ENCODE measurements around the gene OR4F15.

DNA sequence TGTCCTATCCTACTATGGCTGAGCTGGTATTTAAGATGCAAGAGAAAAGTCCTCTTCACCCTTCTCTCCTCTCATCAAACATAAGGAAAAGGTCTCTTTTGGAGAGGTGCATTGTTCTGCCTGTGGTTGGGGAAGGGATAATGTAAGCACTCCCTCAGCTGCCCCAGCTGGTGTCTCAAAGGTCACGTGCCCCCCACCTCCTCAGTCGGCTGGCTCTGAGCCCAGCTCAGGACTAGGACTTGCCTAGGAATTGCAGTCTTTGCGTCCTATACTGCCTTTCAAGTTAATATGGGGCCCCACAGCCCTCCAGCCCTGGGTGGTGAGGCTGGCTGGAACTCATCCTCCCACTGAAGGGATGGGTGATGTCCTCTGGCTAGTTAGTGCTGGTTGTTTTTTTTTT lies 29.7 kb downstream of the OR4F15 start:
- TF ChIP-seq, protein P1, sequence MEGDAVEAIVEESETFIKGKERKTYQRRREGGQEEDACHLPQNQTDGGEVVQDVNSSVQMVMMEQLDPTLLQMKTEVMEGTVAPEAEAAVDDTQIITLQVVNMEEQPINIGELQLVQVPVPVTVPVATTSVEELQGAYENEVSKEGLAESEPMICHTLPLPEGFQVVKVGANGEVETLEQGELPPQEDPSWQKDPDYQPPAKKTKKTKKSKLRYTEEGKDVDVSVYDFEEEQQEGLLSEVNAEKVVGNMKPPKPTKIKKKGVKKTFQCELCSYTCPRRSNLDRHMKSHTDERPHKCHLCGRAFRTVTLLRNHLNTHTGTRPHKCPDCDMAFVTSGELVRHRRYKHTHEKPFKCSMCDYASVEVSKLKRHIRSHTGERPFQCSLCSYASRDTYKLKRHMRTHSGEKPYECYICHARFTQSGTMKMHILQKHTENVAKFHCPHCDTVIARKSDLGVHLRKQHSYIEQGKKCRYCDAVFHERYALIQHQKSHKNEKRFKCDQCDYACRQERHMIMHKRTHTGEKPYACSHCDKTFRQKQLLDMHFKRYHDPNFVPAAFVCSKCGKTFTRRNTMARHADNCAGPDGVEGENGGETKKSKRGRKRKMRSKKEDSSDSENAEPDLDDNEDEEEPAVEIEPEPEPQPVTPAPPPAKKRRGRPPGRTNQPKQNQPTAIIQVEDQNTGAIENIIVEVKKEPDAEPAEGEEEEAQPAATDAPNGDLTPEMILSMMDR (conservative IDR thresholded peaks at IDR 0.05; ENCODE audit: low read depth, low read length) = no peak
- TF ChIP-seq SMC3 (IDR thresholded peaks at IDR 0.05; ENCODE audit: low read depth, low read length) (no peak), MAFK (IDR thresholded peaks at IDR 0.05; ENCODE audit: low read depth, low read length) (no peak), CHD1 (IDR thresholded peaks at IDR 0.05; ENCODE audit: low read depth, low read length) (no peak), POLR2A (IDR thresholded peaks at IDR 0.05; ENCODE audit: low read depth, low read length) (no peak), FOS (IDR thresholded peaks at IDR 0.05; ENCODE audit: low read depth, low read length) (no peak), NFE2L2 (IDR thresholded peaks at IDR 0.05; ENCODE audit: low read depth, low read length) (no peak), RFX5 (IDR thresholded peaks at IDR 0.05; ENCODE audit: low read depth, low read length) (no peak), CEBPB (IDR thresholded peaks at IDR 0.05; ENCODE audit: low read depth, low read length) (no peak), RAD21 (IDR thresholded peaks at IDR 0.05; ENCODE audit: low read length) (no peak)

Data from IMR-90 (cell line).